ENCODE results near the gene OR4K1. TPM values are rescaled to one million over a fixed set of nuclear protein-coding genes. Genes with fewer than 3 reads are reported as not detected.

The OR4K1 gene
- polyA plus RNA-seq, 4 donors = not detected

Other genes starting within 250 kb of the OR4K1 start
- gene OR11H2, start 217.0 kb upstream of the OR4K1 start, polyA plus RNA-seq = not detected
- gene OR4Q3, start 187.3 kb upstream of the OR4K1 start, polyA plus RNA-seq = not detected
- gene OR4M1, start 157.4 kb upstream of the OR4K1 start, polyA plus RNA-seq = not detected
- not detected for gene OR4N2, start 127.1 kb upstream of the OR4K1 start, polyA plus RNA-seq
- gene OR4K2, start 55.8 kb upstream of the OR4K1 start, polyA plus RNA-seq = not detected
- not detected for gene OR4K5, start 10.3 kb upstream of the OR4K1 start, polyA plus RNA-seq
- gene OR4K15, start 44.7 kb downstream of the OR4K1 start, polyA plus RNA-seq = not detected
- not detected for gene OR4Q2, start 71.2 kb downstream of the OR4K1 start, polyA plus RNA-seq
- not detected for gene OR4K14, start 88.4 kb downstream of the OR4K1 start, polyA plus RNA-seq
- gene OR4K13, start 105.1 kb downstream of the OR4K1 start, polyA plus RNA-seq = not detected
- not detected for gene OR4L1, start 129.1 kb downstream of the OR4K1 start, polyA plus RNA-seq
- gene OR4K17, start 179.8 kb downstream of the OR4K1 start, polyA plus RNA-seq = not detected
- gene OR4N5, start 207.9 kb downstream of the OR4K1 start, polyA plus RNA-seq = not detected